ENCODE results near the gene ANP32D.

- peak; percentile 57 for TF ChIP-seq CTCF (conservative IDR thresholded peaks at IDR 0.05; ENCODE audit: low read length)
- no peak for TF ChIP-seq EZH2phosphoT487 (IDR thresholded peaks at IDR 0.05; ENCODE audit: borderline replicate concordance, low read depth, low read length)
These were observed 17.7 kb upstream of the ANP32D start for GRCh38 chr12:48454667-48455066.
